Heart left ventricle (tissue), 16 donors: ENCODE data around the gene IL12RB2. TPM values are rescaled to one million over a fixed set of nuclear protein-coding genes. Genes with fewer than 3 reads are reported as not detected.

ENCODE experiments used
- ATAC-seq, 4 donors: fragments of 200-7000 bp; cut with Tn5 transposase; one replicate each; pipeline ENCODE4 v1.9.1; 2020 to 2022; ENCODE audit warnings: moderate library complexity in 4 of 4, mild to moderate bottlenecking in 3 of 4, moderate number of reproducible peaks in 1 of 4
- DNase-seq, 5 donors: peaks; one replicate each; pipeline ENCODE4 v3.0.0-alpha.2; 2020
- H3K27ac ChIP-seq, 12 donors: fragments of 200-600 bp; sonication (generic) in 4 of 12; one replicate each; pipeline versions ENCODE4 v1.5.0 to v1.8.0; 2016 to 2022; ENCODE audit warnings: mild to moderate bottlenecking in 2 of 12
- H3K27me3 ChIP-seq, 9 donors: fragments of 200-600 bp; sonication (generic) in 2 of 9; one replicate each; pipeline versions ENCODE4 v1.5.1 to v1.8.0; 2016 to 2022; ENCODE audit warnings: mild to moderate bottlenecking in 3 of 9
- H3K36me3 ChIP-seq, 9 donors: fragments of 200-600 bp; sonication (generic) in 2 of 9; one replicate each; pipeline versions ENCODE4 v1.5.0 to v1.8.0; 2018 to 2022; ENCODE audit warnings: mild to moderate bottlenecking in 2 of 9
- H3K4me1 ChIP-seq, 12 donors: fragments of 200-600 bp; sonication (generic) in 4 of 12; one replicate each; pipeline versions ENCODE4 v1.5.0 to v1.8.0; 2016 to 2022; ENCODE audit warnings: mild to moderate bottlenecking in 3 of 12
- H3K4me3 ChIP-seq, 12 donors: fragments of 200-600 bp; sonication (generic) in 4 of 12; one replicate each; pipeline versions ENCODE4 v1.5.0 to v1.8.0; 2017 to 2022; ENCODE audit warnings: mild to moderate bottlenecking in 9 of 12, moderate library complexity in 4 of 12
- H3K9me3 ChIP-seq, 12 donors: fragments of 200-600 bp; sonication (generic) in 4 of 12; one replicate each; pipeline versions ENCODE4 v1.5.0 to v1.8.0; 2016 to 2022; ENCODE audit warnings: mild to moderate bottlenecking in 1 of 12
- CTCF ChIP-seq, 12 donors: fragments of 200-600 bp; sonication (generic) in 4 of 12; IDR thresholded peaks; one replicate each; pipeline versions ENCODE4 v1.5.0 to v1.8.0; 2018 to 2022; ENCODE audit warnings: antibody characterized with exemption in 12 of 12, mild to moderate bottlenecking in 5 of 12
- POLR2A ChIP-seq, 2 donors: fragments of 450-650 bp; IDR thresholded peaks; one replicate each; pipeline ENCODE4 v1.6.1; 2017; ENCODE audit warnings: antibody characterized with exemption in 2 of 2, mild to moderate bottlenecking in 2 of 2, moderate library complexity in 2 of 2
- WGBS, 4 donors: extraction: QIAGEN DNeasy Blood & Tissue Kit in 2 of 4; methylation state at CpG; one replicate each; pipeline versions ENCODE4 v1.1.5 to v1.1.7; 2013 to 2018; 5-methylcytosine and 5-hydroxymethylcytosine counted together
- intact Hi-C, 10 donors: fragments of 100-400 bp; cut with DNase I; formaldehyde crosslinking; loops; one replicate each; pipeline versions ENCODE4 v1.11.1 to v1.14.2; 2022
- polyA plus RNA-seq, 2 donors: library from polyadenylated mRNA; stranded (reverse); fragments of 200-250 nt; gene quantifications; one replicate each; pipeline ENCODE4 v1.2.3, GENCODE V29; 2013
- total RNA-seq, 9 donors: library from RNA; depleted of rRNA in 2 of 9; stranded (reverse); fragments of >200 nt in 2 of 9; fragmentation: NEBNext Ultra II Directional in 3 of 9; extraction: Animal tissue kit (Norgen Biotek cat#: 25700) in 3 of 9; gene quantifications; one replicate each; pipeline versions ENCODE4 v1.1.0 to v1.2.4, GENCODE V29; 2016 to 2023
- donor health status: ischemic (EF 13 %, LVEDD 7.1; RV severe dilation, severe dysfunction).
- donor health status: healthy with polysubstance abuse.
- donor health status: DM: no; HTN: yes; CAD: no.
- donor health status: DM: no; HTN: no; CAD: no.
- donor health status: ischemic (EF 25% LVEDD 6.9; RV normal size, moderate dysfunction).
- donor health status: ischemic (EF 25% LVEDD 5.7; RV mildly dilated, moderate dysfunction).
- donor health status: healthy.
- donor health status: DM: yes; HTN: yes; CAD: no.
- donor health status: ischemic (EF 35%, LVEDD 5.7; RV mildly dilated, moderate dysfunction).
- donor health status: nonischemic (EF 11% LVEDD 7.7; RV severe dilation, severe dysfunction).
- donor health status: DM: yes; HTN: yes; CAD: no.
- donor health status: PGD.
- donor health status: ischemic (EF 29% LVEDD 5.4; RV normal size, mild dysfunction).
- donor health status: nonischemic (EF 23%, LVEDD 6.1; RV moderate dilation, normal function).

The IL12RB2 gene
- total and polyA plus RNA-seq, 11 donors: 0.04 to 1.9 (median 0.36) TPM; not detected in 2

- 60 to 76% (median 67%) methylated on average over 4 of the region's 4 CpGs for WGBS, 4 donors
- ATAC-seq (no peak), DNase-seq (no peak)
- H3K27ac ChIP-seq: no peak overlapping the region
- no peaks in the 10 kb centered on the region for H3K36me3 ChIP-seq
- intact Hi-C loops: no loop called here
- TF ChIP-seq CTCF (IDR thresholded peaks at IDR 0.05): no peak
- no peak for TF ChIP-seq POLR2A (IDR thresholded peaks at IDR 0.05)
- no peak overlapping the region for H3K4me3 ChIP-seq
- no peaks in the 10 kb centered on the region for H3K4me1 ChIP-seq
- H3K9me3 ChIP-seq: peaks cover 0 to 3% (median 0%) of the 10 kb centered on the region in 12 donors
- no peaks in the 10 kb centered on the region for H3K27me3 ChIP-seq
These were observed 17.4 kb upstream of the IL12RB2 start for GRCh38 chr1:67290236-67290635.

GRCh38 chr1:67294836-67295617 is 12.6 kb upstream of the IL12RB2 start:
- Histone ChIP-seq H3K36me3 (no peaks in the 10 kb centered on the region), H3K27me3 (no peaks in the 10 kb centered on the region), H3K4me3 (no peak overlapping the region), H3K27ac (no peak overlapping the region), H3K9me3 (no peaks in the 10 kb centered on the region), H3K4me1 (no peaks in the 10 kb centered on the region)
- WGBS, 4 donors: 80 to 84% (median 83%) methylated on average over 9 of the region's 9 CpGs
- TF ChIP-seq CTCF (IDR thresholded peaks at IDR 0.05): no peak
- no peak for TF ChIP-seq POLR2A (IDR thresholded peaks at IDR 0.05)
- ATAC-seq (no peak), DNase-seq (no peak)
- intact Hi-C loops: no loop called here

- Histone ChIP-seq H3K36me3 (no peaks in the 10 kb centered on the region), H3K9me3 (no peaks in the 10 kb centered on the region), H3K27ac (no peak overlapping the region), H3K27me3 (no peaks in the 10 kb centered on the region), H3K4me1 (no peaks in the 10 kb centered on the region), H3K4me3 (no peak overlapping the region)
- WGBS, 4 donors: 48 to 63% (median 58%) methylated on average over 2 of the region's 2 CpGs
- no peak for DNase-seq
- TF ChIP-seq POLR2A (IDR thresholded peaks at IDR 0.05) (no peak), CTCF (IDR thresholded peaks at IDR 0.05) (no peak)
- ATAC-seq: no peak
- intact Hi-C loops: no loop called here
These were observed 8.9 kb upstream of the IL12RB2 start for GRCh38 chr1:67298762-67299161.

- TF ChIP-seq CTCF (IDR thresholded peaks at IDR 0.05): no peak
- no peak for TF ChIP-seq POLR2A (IDR thresholded peaks at IDR 0.05)
- 86 to 98% (median 97%) methylated on average over 7 of the region's 7 CpGs for WGBS, 4 donors
- no peaks in the 10 kb centered on the region for H3K4me1 ChIP-seq
- ATAC-seq: no peak
- intact Hi-C loops: no loop called here
- no peaks in the 10 kb centered on the region for H3K9me3 ChIP-seq
- H3K4me3 ChIP-seq: no peak overlapping the region
- DNase-seq: no peak
- no peaks in the 10 kb centered on the region for H3K27me3 ChIP-seq
- no peaks in the 10 kb centered on the region for H3K36me3 ChIP-seq
- H3K27ac ChIP-seq: no peak overlapping the region
These were observed 8.4 kb upstream of the IL12RB2 start for GRCh38 chr1:67299296-67299695.
